HL-60 (cell line): ENCODE measurements around the gene AKAP5.

Experiments used
- DNase-seq, 2 experiments: peaks; one replicate each; pipeline ENCODE4 v3.0.0-alpha.2; 2010 to 2020; ENCODE audit warnings: low read depth in 1 of 2, low spot score in 1 of 2
- H3K27ac ChIP-seq: fragments of 250-450 bp; sonication (Bioruptor Pico); replicated peaks from 2 replicates; pipeline ENCODE4 v1.5.1; 2020; ENCODE audit warnings: mild to moderate bottlenecking, moderate library complexity
- H3K27me3 ChIP-seq: fragments of 250-450 bp; sonication (Bioruptor Pico); 2 replicates; pipeline ENCODE4 v1.5.1; 2021; ENCODE audit warnings: mild to moderate bottlenecking, moderate library complexity; ENCODE audit not compliant: insufficient read depth, poor library complexity, severe bottlenecking
- H3K4me3 ChIP-seq: replicated peaks from 2 replicates; pipeline ENCODE4 v1.5.1; 2011; ENCODE audit warnings: mild to moderate bottlenecking, control low read depth, low read length; ENCODE audit not compliant: insufficient read depth
- CTCF ChIP-seq: IDR thresholded peaks from one replicate; pipeline ENCODE4 v1.5.1; 2011; ENCODE audit warnings: low read length, control low read depth, inconsistent platforms; ENCODE audit not compliant: insufficient read depth
- GABPA ChIP-seq: IDR thresholded peaks from 2 replicates; pipeline ENCODE4 v1.6.1; 2012; ENCODE audit warnings: low read depth
- POLR2AphosphoS5 ChIP-seq: IDR thresholded peaks from 2 replicates; pipeline ENCODE4 v1.6.1; 2012; ENCODE audit warnings: low read depth
- REST ChIP-seq: IDR thresholded peaks from 2 replicates; pipeline ENCODE4 v1.6.1; 2012; ENCODE audit warnings: low read depth; ENCODE audit not compliant: insufficient replicate concordance
- SPI1 ChIP-seq: IDR thresholded peaks from 2 replicates; pipeline ENCODE4 v1.6.1; 2012; ENCODE audit warnings: low read depth, mild to moderate bottlenecking, borderline replicate concordance

The AKAP5 gene

GRCh38 chr14:64440494-64440893, 24.8 kb upstream of the AKAP5 start:
- H3K27ac ChIP-seq: no peak overlapping the region
- H3K27me3 ChIP-seq: no peaks in the 10 kb centered on the region
- no peak for DNase-seq
- no peak overlapping the region for H3K4me3 ChIP-seq
- TF ChIP-seq POLR2AphosphoS5 (no peak), SPI1 (no peak), REST (no peak)

- TF ChIP-seq CTCF (no peak), GABPA (no peak), SPI1 (no peak), POLR2AphosphoS5 (no peak), REST (no peak)
- DNase-seq: no peak
- Histone ChIP-seq H3K4me3 (no peak overlapping the region), H3K27me3 (no peaks in the 10 kb centered on the region), H3K27ac (no peak overlapping the region)
Observed at GRCh38 chr14:64442300-64442988, 22.9 kb upstream of the AKAP5 start.

- H3K4me3 ChIP-seq: no peak overlapping the region
- H3K27me3 ChIP-seq: no peaks in the 10 kb centered on the region
- no peak overlapping the region for H3K27ac ChIP-seq
- peak; percentile 13 to 61 for DNase-seq
- TF ChIP-seq REST: no peak
- peak; percentile 86 for TF ChIP-seq SPI1
Observed at GRCh38 chr14:64444140-64444539, 21.2 kb upstream of the AKAP5 start.

- no peak overlapping the region for H3K4me3 ChIP-seq
- no peak for DNase-seq
- no peak for TF ChIP-seq SPI1
- TF ChIP-seq POLR2AphosphoS5: no peak
- no peak for TF ChIP-seq CTCF
- TF ChIP-seq REST: no peak
- TF ChIP-seq GABPA: no peak
- no peak overlapping the region for H3K27ac ChIP-seq
- no peaks in the 10 kb centered on the region for H3K27me3 ChIP-seq
Observed at GRCh38 chr14:64444984-64445845, 20.1 kb upstream of the AKAP5 start.
